ENCODE results near the gene SH3GL2. TPM values are rescaled to one million over a fixed set of nuclear protein-coding genes. Genes with fewer than 3 reads are reported as not detected.

SH3GL2 gene
- 0.65 TPM in 1 of 2 replicates, not detected in the other for polyA plus RNA-seq (2014; cell fraction: cytosol; rRNA removed)
- 0.20 TPM in 1 of 2 replicates, not detected in the other for polyA plus RNA-seq (2014; cell fraction: nucleus; rRNA removed)

DNA sequence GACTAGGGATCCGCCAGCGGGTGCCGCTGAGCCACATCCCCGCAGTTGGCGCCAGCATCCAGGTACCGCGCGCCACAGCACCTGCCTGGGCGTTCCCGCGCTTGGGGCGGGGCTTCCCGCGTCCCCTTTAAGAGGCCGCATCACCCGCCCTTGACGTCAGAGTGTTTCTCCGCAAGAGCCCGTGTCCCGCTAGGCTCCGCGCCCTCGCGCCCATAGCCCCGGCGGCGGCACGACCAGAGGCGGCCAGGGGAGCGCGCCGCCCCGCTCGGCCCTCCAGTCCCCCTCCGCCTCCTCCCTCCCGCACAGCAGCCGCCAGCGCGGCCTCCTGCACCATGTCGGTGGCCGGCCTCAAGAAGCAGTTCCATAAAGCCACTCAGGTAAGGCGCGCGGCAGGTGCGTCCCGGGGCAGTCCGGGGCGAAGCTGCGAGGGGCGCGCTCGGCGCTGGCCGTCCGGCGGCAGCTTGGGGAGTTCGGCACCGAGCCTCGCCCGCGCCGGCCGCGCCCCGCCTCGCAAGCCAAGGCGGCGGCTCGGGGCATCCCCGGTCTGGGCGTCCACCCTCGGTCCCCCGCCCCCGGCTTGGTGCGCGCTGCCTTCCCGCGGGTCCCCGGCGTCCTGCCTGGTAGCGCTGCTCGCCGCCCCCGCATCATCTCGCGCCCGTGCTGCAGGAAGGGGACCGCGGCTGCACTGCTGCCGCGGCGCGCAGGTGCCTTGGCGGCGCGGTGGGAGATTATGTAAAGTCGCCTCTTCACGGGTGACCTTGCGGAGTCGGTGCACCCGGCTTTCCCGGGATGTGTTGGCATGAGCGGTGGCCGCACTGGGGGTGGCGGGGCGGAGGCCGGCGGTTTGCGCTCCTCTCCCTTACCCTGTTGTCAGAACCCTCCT is at the start of gene SH3GL2:
SH3GL2 (plus strand) TSS at position 156 of the 883 bp plus-strand sequence.
- peak; percentile 8 for DNase-seq (ENCODE audit: low spot score)

DNA sequence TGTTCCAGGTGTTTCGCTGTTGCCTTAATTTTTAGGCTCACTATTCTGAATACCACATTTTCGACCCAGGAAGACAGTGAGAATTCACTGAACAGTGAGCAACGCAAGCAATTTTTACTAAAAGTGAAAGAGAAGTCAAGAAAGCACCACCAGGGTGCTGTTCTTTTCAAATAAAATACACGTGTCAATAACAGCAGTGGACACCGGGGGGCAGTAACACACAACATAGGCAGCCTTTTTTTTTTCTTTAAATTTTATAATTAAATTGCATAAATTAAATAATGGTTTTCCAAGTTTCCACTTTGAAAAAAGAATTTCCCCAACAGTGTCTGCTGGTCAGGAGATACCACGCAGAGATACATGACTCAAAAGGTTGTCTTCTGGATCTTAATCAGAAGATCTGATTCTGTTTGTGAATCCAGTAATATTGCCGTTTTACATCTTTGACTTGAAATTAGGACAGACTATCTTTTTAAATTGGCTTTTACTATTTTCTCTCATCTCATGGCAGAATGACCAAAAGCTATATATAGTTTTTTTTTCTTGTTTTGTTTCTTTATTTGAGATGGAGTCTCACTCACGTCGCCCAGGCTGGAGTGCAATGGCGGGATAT is 47.1 kb upstream of the SH3GL2 start:
- DNase-seq (ENCODE audit: low spot score) = peak; percentile 32

DNA sequence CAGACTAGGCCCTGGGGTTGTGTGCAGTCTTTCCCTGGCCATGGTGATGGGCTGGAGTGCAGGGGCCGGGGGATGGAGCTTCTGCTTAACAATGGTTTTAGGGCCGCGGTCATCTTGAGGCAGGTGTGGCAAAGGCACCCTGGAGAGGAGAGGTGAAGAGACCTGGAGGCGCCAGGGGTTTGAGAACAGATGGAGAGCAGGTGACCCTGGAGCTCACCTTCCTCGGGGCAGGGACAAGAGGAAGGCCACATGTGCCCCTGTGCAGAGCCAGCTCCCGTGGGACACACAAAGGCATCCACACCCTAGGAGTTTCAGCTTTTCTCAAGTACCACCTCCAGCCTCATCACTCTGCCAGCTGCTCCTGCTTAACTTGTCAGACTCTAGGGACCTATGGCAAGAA is 46.4 kb upstream of the SH3GL2 start:
- DNase-seq (ENCODE audit: low spot score) = no peak

DNA sequence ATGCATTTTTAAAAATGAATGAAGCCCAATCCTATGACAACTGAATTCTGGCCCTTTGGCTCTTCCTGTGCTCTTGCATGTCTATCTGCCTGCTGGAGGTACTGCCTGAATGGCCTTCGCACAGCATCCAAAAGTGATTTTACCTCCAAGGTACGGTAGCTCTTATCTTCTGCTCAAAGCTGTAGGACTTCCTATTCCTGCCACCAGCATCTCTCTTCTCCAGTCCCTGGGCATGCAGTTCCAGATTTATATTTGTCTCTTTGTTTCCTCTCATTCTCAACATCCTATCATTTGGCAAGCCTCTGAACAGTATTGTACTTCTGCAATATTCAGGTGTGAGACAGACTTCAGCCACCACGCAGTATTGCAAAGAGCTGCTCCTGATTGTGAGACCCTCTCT is 43.7 kb upstream of the SH3GL2 start:
- DNase-seq (ENCODE audit: low spot score) = no peak

DNA sequence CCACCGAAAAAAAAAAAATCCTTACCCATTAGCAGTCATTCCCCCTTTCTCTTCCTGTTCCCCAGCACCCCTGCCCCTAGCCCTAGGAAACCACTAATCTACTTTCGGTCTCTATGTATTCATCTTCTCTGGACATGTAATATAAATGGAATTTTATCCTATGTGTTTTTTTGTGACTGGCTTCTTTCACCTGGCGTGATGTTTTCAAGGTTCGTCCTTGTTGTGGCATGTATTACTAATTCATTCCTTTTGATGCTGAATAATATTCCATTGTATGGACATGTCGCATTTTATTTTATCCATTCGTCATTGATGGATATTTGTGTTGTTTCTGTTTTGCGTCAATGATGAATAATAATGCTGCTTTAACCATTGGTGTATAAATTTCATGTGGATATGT is 42.8 kb upstream of the SH3GL2 start:
- DNase-seq (ENCODE audit: low spot score) = no peak

DNA sequence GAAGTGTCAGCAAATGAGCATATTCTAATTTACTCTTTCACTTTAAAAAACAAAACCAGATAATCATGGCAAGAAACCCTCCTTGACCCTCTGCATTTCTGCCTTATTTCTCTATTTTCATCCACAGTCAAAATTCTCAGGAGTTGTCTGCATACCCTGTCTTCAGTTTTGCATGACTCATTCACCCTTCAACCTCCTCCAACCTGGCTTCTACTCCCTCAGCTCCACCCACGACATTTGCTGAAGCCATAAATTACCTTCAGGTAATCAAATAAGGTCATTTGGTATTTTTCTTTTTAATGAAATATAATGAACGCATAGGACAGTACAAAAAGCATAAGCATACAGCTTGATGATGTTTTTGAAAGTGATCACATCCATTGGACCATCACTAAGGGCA is 27.8 kb upstream of the SH3GL2 start:
- no peak for DNase-seq (ENCODE audit: low spot score)

DNA sequence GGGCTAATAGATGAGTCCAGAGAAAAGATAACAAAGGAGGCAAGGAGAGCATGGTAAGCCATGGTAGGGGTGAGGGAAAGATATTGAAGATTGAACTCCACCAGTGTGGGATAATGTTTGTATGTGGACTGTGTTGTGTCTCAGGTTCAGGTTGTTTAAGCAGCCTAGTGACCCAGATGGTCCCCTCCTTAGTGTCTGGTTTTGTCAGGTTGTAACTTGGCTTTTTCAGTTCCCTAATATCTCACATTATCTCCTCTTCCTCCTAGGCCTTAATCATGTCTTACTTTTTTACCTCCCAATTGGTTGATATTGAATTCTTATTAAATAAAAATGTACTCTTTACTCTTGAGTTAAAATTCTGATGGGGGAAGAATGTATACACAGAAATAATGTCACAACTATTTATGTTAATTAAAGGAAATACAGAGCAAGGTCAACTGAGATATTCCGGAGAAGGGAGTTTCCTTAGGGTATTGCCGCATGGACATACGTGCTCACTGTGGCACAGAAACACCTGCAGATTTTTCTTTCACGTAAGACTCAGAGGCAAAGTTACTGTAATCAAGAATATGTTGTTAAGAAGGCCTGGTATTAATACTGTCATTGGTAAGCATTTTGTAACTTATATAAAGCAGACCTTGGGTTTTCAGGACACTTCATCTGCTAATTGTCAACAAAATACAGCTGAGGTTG is 23.4 kb upstream of the SH3GL2 start:
- DNase-seq (ENCODE audit: low spot score) = no peak

DNA sequence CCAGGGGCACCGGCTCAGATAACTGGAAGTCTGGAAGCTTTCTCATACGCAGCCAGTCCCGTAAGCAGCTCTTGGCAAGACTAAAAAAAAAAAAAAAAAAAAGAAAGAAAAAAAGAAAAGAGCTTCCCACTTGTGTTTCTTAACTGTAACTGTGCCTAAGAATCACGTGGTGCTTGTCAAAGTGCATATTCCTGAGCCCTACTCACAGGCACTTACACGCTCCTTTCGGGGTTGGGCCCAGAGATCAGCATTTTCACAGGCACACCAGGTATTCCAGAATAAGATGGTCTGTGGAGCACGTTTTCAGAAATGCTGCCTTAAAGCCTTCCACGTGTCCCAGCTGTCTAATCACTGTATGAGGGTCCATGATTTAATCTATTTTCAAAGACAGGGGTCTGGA is 22.6 kb upstream of the SH3GL2 start:
- no peak for DNase-seq (ENCODE audit: low spot score)

DNA sequence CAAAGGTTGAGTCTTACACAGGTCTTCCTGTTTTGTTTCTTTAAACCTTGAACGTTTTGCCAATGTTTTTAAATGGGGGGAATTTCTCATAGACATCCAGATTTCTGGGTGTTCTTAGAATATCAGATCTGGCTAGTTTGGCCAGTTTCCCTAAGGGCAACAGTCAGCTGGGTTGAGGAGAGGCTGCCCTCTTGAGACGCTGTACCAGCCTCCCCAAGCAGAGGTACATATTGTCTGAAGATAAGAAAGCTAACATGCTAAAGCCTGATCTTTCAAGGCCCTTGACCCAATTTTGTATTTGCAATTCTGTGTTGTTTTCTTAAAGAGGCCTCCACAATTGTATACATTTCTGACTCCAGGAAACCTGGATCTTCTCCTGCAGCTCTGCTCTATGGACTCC is 21.9 kb upstream of the SH3GL2 start:
- DNase-seq (ENCODE audit: low spot score) = no peak

DNA sequence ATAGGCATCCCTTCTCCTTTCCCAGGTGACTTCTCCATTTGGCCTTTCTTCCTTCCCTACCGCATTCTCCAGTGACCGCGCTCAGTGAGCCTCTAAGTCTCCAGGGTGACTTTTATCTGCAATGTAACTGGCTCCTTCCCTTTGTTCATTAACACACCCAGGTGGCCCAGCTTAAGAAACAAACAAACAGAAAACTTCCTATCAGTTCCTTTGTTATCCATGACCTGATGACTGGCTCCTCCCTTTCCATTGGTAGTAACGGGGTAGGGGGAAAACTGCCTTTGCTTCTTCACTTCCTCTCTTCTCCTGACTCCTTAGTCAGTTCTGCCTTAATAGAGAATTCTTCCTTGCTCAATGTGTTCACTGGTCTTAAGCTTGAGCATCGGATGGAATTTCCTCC is 7.0 kb upstream of the SH3GL2 start:
- DNase-seq (ENCODE audit: low spot score) = no peak

DNA sequence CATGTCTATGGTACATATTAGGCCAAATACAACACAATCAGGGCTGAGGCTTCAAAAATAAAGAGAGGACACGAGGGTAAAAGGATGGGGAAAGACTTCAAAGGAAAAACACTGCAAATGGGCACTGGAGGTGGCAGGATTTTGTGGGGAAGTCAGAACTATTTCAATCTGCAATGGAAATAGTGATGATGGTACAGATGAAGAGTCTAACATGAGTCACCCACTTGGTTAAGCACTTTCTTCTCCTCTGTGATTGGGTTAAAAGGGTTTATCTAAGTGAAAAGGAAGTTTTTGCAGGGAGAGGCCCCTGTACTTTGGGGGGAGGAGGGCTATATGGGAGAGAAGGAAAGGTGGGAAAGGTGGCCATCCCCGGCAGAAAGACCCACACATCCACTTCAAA is 4.5 kb upstream of the SH3GL2 start:
- no peak for DNase-seq (ENCODE audit: low spot score)

DNA sequence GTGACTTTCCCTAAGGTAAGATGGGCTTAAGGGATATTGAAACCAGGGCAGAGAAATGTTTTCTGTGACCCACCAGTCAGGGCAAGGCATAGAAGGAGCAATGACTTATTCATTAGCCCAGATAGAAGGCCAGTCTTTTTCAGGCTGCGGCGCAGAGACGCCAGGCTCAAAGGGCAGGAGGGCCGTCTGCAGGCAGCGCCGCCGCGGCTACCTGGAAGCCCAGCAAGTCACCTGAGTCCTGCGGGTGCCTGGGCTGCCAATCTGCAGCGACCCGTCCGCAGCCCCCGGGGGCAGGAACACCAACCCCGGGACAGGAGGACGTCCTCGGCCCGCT is 322 bp upstream of the SH3GL2 start:
- DNase-seq (ENCODE audit: low spot score) = no peak

DNA sequence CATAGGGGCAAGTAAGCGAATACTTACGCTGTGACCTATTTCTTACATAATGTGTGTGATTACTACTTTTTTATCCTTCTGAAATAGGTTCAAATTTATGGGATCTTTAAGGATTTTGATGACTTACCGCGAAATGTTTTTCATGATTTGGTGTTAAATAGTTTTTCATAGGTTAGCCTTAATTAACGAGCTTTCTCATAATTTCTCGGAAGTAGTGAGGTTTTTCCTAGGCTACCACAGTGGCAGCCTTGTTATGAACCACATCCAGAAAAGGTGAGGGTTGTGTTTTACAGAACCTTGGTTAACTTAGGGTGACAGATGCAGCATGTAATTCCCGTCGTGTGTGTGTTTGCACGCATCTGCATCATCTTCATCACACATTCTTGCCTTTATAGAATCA is 1.3 kb downstream of the SH3GL2 start:
- DNase-seq (ENCODE audit: low spot score) = no peak

DNA sequence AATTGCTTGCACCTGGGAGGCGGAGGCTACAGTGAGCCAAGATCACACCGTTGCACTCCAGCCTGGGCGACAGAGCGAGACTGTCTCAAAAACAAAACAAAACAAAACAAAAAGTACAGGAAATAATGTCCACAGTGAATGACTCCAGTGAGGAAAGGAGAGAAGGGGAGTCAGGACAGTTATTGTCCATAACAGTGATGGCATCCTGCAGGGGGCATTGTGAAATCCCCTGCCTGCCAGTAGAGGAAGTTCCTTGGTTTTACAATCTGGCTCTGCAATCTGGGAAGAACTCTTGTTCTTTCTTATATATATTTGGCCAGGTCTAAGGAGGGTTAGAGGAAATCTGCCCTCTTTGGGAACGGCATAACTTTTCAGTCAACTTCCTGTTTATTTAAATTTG is 8.2 kb downstream of the SH3GL2 start:
- DNase-seq (ENCODE audit: low spot score) = no peak

DNA sequence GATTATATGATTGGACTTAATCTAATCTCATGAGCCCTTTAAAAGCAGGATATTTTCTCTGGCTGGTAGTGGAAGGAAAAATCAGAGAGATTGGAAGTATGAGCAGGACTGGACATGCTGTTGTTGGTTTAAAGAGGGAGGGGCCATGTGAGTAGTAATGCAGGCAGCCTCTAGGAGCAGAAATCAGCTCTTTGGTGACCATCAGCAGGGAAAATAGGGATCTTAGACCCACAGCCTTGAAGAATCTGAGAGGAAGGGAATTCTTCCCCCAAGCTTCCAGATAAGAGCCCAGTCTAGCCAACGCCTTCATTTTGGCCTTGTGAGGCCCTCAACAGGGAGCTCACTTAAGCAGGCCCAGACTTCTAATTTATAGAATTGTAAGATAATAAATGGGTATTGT is 9.5 kb downstream of the SH3GL2 start:
- DNase-seq (ENCODE audit: low spot score) = no peak

DNA sequence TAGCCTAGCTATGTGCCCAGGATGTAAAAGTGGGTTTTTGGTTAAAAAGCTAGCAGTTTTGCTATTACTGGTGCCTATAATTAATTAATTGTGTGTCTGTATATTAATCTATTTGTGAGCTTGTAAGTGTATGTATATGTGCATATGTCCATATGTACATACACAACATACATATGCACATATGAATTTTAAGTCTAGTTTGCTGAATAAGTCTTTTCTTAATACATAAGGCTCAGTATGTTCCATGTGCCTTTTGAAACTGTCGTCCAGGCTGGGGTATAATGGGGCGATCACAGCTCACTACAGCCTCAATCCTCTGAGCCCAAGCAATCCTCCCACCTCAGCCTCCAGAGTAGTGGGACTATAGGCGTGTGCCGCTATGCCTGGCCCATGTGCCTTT is 10.1 kb downstream of the SH3GL2 start:
- DNase-seq (ENCODE audit: low spot score) = no peak

DNA sequence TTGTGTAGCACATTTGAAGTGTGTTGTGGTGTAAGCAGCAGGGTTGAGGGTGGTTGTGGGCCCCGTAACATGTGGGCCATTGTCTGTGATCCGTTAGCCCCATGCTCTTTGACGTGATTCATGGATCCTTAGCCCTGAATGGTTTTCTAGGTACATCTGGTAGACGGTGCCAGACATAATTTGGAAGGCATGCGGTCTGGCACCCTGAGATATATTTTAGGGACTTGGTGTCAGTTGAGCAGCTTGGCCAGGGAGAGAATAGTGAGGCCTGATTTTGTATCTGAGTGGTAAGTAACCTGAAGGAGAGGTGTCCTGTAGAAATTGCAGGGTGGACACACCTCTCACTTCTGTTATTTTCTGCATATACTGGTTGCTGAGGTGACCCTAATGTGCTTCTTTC is 10.9 kb downstream of the SH3GL2 start:
- DNase-seq (ENCODE audit: low spot score) = no peak

DNA sequence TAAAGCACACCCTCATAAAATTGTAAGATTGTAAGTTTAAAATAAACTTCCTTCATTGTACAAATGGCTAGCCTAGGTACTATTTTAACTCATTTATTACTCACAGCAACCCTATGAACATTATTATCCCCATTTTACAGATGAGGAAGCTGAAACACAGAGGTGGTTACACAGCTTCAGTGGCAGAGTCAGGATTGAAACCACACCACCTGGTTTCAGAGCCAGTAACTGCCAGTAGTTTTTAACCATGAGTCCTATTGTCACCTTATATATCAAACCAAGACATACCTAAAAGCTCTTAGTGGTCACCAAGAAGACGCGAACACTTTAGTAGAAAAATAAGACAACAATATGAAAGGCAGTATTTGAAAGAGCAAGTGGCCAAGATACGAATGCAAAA is 16.1 kb downstream of the SH3GL2 start:
- no peak for DNase-seq (ENCODE audit: low spot score)

DNA sequence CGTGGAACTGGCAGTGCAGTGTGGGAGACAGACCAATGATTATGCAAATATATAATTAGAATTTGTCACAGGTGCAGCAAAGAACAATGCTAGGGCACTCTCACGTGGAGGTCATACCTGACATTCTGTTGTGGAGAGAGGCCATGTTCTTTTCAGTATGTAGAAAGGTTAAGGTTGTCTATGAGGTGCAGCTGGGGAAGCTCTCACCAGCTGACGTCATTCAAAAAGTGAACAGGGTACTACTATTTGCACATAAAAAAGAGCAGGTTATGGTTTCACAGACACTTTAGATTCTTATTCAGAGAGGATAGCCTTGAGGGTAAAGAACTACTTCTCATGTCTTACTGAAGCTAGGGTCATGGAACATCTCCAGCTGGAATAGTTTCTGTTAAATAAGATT is 19.1 kb downstream of the SH3GL2 start:
- no peak for DNase-seq (ENCODE audit: low spot score)

DNA sequence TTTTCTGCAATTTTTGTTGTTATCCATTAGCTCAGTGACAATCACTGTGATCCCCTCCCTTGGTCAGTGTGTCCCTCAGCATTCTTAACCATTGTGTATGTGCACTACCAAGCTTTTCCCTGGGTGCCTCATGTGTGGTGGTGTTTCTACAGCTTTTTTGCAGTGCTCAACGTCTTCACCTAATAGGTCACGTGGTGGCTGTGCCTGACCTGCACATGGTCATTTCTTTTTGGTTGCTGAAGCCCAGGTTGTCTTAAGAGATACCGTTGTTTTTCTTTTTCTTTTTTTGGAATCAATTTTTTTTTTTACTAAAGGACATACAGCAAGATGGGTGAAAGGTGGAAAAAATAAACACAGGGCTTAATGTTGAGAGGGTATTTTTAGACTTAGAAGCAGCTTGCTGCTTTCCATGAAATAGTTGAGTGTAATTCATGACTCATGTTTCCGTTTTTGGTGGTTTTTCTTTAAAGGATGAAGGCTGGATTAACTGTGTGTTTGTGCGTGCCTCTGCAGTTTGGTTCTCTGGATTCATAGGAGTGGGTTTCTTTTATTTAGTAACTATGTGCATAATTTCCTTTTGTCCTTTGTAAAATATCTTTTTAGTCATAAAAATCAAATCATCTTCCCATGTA is 22.2 kb downstream of the SH3GL2 start:
- no peak for DNase-seq (ENCODE audit: low spot score)

DNA sequence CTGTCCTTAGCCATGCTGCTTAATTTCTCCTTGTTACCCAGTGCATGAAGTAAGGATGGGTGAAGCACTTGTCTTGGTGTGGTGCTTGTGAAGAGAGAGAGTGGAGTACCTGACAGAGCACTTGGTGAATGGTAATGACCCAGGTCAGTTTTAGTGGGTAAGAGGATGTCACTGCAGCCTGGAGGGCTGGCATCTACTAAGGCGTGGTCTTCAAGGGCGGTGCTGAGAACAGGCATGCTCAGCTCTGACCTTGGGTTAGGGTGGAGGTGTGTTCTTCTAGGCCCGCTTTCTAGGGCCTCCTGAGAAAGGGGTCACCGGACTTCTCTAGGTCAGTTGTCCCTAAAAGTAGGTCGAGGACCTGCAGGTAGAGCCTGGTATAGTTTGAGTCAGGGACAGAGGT is 25.7 kb downstream of the SH3GL2 start:
- DNase-seq (ENCODE audit: low spot score) = no peak

DNA sequence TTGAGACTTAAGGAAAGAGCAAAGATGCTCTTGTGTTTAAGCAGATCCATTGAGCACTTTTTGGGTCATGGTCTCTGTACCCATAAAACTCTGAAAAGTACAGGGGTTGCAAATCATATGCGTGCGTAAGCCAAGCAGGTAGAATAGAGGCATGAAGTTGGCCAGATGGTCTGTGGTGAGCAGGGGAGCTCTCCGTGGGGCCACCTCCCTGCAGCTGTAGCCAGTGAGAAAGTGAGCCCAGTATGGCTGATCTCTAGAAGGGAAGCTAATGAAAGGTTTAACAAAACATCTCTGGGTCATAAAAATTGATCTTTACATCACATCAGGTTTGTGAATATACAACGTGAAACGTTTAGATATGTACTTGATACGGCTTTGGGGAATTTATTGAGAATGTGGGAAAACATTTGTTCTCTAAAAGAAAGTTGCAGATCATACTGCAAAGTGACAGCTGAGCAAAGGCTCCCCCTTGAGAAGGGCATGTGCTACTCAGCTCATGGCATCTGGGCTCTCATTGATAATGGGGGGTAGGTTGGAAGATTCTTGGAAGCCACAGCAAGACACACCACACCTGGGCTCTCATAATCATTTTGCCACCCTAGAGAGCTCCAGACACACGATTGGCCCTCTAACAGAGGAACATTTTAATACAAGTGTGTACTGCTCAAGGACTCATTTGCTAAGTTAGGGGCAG is 30.6 kb downstream of the SH3GL2 start:
- no peak for DNase-seq (ENCODE audit: low spot score)
